GM21786 (cell line): ENCODE results near the gene RLF.

Experiments
- ATAC-seq: cut with Tn5 transposase; IDR thresholded peaks from one replicate; pipeline ENCODE4 v1.9.1; 2021; ENCODE audit not compliant: unreplicated experiment

RLF gene

DNA sequence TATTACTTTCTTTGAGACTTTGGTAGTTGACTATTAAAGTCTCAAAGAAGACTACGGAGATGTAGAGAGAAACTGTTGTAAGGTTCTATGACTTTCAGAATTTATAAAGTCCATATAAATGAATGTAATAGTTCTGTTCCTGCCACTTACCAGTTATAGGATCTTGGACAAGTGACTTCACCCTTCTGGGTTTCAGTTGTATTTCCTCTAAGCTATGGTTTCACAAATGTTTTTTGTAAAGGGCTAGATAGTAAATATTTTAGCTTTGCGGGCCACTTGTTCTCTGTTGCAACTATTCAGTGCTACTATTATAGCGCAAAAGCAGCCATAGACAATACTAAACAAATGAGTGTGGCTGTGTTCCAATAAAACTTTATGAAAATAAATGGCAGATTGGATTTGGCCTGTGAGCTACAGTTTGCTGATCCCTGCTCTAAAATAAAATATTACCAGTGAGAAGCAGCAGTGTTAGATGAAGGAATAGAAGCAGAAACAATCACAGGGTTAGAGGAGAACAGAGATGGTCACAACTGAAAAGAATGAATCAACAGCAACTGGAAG lies 111.5 kb downstream of the RLF start:
- ATAC-seq: no peak

DNA sequence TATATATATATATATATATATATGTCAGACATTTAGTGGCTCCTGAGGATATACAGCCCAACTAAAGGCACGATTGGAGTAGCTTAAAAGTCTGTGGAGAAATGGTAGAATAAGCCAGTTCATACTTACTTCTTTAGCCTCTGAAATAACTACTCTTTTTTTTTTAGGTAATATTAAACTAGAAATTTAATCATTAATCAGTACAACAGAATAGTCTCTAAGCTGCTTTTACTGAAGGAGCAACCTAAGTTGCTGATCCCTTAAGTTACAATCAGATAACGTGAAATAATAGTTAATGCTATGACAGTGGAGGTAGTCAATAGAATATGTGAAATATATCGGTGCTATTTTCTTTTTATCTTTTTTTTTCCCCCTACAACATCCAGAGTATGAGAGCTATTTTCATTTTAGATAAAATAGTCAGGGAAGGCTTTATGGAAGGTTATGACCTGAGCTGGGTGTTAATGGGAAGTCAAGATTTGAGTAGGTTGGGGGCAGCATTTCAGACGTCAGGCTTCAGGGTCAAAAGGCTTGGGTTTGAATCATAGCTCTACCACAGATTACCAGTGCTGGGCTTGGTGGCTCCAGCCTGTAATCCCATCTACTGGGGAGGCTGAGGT lies 112.5 kb downstream of the RLF start:
- no peak for ATAC-seq

DNA sequence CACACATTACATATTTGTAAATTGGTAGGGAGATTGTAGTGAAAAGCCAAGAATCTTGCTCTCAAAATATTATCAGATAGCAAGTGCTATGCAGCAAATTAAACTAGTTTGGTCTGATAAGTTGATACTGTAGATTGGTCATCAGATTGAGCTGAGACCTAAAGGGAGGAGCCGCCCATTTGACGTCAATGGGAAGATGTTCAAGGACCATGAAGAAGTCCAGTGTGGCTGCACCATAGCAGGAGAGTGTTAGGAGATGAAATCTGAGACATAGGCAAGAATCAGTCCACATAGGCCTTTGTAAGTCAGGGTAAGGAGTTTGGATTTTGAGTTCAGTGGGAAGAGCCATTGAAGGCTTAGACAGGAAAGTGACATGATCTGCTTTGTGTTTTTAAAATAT lies 113.1 kb downstream of the RLF start:
- no peak for ATAC-seq

DNA sequence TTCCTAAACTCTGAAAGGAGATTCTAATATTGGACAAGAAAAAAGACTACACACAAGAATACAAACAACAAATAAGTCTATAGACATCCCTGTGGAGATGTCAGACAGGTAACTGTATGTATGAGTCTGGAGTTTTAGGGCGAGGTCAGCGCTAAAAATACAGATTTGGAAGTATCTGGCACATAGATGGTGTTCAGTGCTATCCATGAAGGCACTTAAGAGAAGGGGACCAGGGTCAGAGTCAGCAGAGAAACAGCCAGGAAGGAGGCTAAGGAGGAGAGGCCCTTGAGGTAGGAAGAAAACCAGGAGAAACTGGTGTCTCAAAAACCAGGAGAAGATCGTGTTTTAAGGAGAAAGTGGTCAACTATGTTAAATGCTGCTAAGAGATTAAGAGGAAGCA lies 114.9 kb downstream of the RLF start:
- no peak for ATAC-seq

DNA sequence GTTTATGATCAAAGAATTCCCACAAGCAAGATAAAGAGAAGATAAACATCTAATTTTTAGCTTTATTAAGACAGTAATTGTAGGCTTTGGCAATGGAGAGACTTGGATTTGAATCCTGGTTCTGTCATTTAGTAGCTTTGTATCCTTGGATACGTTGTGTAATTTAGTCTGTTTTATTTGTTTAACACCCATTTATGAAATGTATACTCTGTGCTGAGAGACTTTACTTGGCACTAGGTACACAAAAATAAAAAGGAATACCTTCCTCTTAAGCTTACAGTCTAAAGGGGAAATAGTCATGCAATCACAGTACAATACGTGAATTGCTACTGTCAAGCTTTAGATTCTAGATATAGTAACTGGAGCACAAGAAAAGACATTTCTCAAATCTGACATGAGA lies 120.7 kb downstream of the RLF start:
- no peak for ATAC-seq
